H1 (cell line): Measurements from ENCODE around the gene RGS6. TPM values are rescaled to one million over a fixed set of nuclear protein-coding genes. Genes with fewer than 3 reads are reported as not detected.

Experiments
- CTCF ChIA-PET: fragments of 300-600 bp; sonication (Branson Sonifier 250); formaldehyde crosslinking; loops from one replicate; lab custom pipeline; 2021; ENCODE audit not compliant: partially characterized antibody; lab: Charles Lee
- POLR2A ChIA-PET: fragments of 300-600 bp; sonication (Branson Sonifier 250); formaldehyde crosslinking; loops from one replicate; lab custom pipeline; 2021; ENCODE audit warnings: inconsistent platforms; ENCODE audit not compliant: partially characterized antibody; lab: Charles Lee
- DNase-seq, 2 experiments: peaks; one replicate each; pipeline versions ENCODE4 v3.0.0 to v3.0.0-alpha.2; 2010 to 2022; ENCODE audit warnings: low spot score in 2 of 2, low read depth in 1 of 2, mixed read lengths in 1 of 2
- FAIRE-seq: peaks from 2 replicates; lab custom pipeline; 2011; peaks lifted over from hg19 to GRCh38; lab: Jason Lieb, UNC
- H2AFZ ChIP-seq: 2 replicates; pipeline ENCODE4 v1.8.1; 2012; ENCODE audit warnings: low read length, inconsistent platforms
- H2AK5ac ChIP-seq: 2 replicates; pipeline ENCODE4 v1.6.1; 2013; ENCODE audit warnings: low read depth, low read length
- H2BK120ac ChIP-seq: replicated peaks from 2 replicates; pipeline ENCODE3; 2013; ENCODE audit warnings: low read depth, low read length, inconsistent platforms
- H2BK12ac ChIP-seq: 2 replicates; pipeline ENCODE4 v1.6.1; 2013; ENCODE audit warnings: low read depth, low read length
- H2BK15ac ChIP-seq: 2 replicates; pipeline ENCODE4 v1.6.1; 2013; ENCODE audit warnings: low read length
- H2BK20ac ChIP-seq: 2 replicates; pipeline ENCODE4 v1.6.1; 2013; ENCODE audit warnings: low read length
- H2BK5ac ChIP-seq: 2 replicates; pipeline ENCODE4 v1.6.1; 2013; ENCODE audit warnings: low read depth, low read length
- H3K14ac ChIP-seq: 2 replicates; pipeline ENCODE4 v1.6.1; 2013; ENCODE audit warnings: inconsistent platforms; ENCODE audit not compliant: insufficient read length
- H3K18ac ChIP-seq: 2 replicates; pipeline ENCODE4 v1.6.1; 2013; ENCODE audit warnings: low read length; ENCODE audit errors: extremely low read depth
- H3K23ac ChIP-seq: 2 replicates; pipeline ENCODE4 v1.6.1; 2013; ENCODE audit warnings: inconsistent platforms; ENCODE audit not compliant: insufficient read length
- H3K23me2 ChIP-seq: 2 replicates; pipeline ENCODE4 v1.6.1; 2013; ENCODE audit warnings: low read depth, low read length
- H3K27ac ChIP-seq: 2 replicates; pipeline ENCODE4 v1.6.1; 2011; ENCODE audit warnings: low read depth, low read length, inconsistent platforms
- H3K27me3 ChIP-seq, 4 experiments: replicated peaks in 1 of 4; 1 replicate in 1 of 4; 2 replicates in 3 of 4; pipeline versions ENCODE4 v1.6.1 to v1.8.1; 2011 to 2013; ENCODE audit warnings: low read length in 3 of 4, mild to moderate bottlenecking in 3 of 4, inconsistent platforms in 2 of 4, mixed read lengths in 2 of 4, moderate library complexity in 1 of 4; ENCODE audit not compliant: control insufficient read depth in 3 of 4, insufficient read depth in 3 of 4; ENCODE audit errors: extremely low read depth in 1 of 4
- H3K36me3 ChIP-seq, 4 experiments: 2 replicates each; pipeline versions ENCODE4 v1.6.1 to v1.8.1; 2011 to 2013; ENCODE audit warnings: mild to moderate bottlenecking in 4 of 4, low read length in 3 of 4, moderate library complexity in 2 of 4, control low read depth in 1 of 4, inconsistent platforms in 1 of 4; ENCODE audit not compliant: insufficient read depth in 4 of 4, control insufficient read depth in 2 of 4
- H3K4ac ChIP-seq: replicated peaks from 2 replicates; pipeline ENCODE3; 2013; ENCODE audit warnings: low read length, low read depth, mixed read lengths, inconsistent platforms; ENCODE audit not compliant: insufficient read length
- H3K4me1 ChIP-seq, 4 experiments: replicated peaks in 1 of 4; 1 replicate in 1 of 4; 2 replicates in 3 of 4; pipeline versions ENCODE4 v1.6.1 to v1.8.1; 2011 to 2013; ENCODE audit warnings: low read length in 3 of 4, inconsistent platforms in 2 of 4, mixed read lengths in 1 of 4; ENCODE audit not compliant: insufficient read depth in 4 of 4, control insufficient read depth in 3 of 4
- H3K4me2 ChIP-seq, 2 experiments: 2 replicates each; pipeline versions ENCODE4 v1.6.1 to v1.8.1; 2011 to 2013; ENCODE audit warnings: low read depth in 2 of 2, low read length in 2 of 2, control low read depth in 1 of 2, inconsistent platforms in 1 of 2, mild to moderate bottlenecking in 1 of 2; ENCODE audit not compliant: insufficient read depth in 1 of 2
- H3K4me3 ChIP-seq, 4 experiments: fragments of 200-600, 300-600 bp in 1 of 4; sonication (generic), shearing (Covaris generic), sonication (Bioruptor Twin) in 1 of 4; 2 replicates each; pipeline versions ENCODE4 v1.5.1 to v1.8.1; 2011 to 2016; ENCODE audit warnings: low read length in 4 of 4, low read depth in 3 of 4, control low read depth in 2 of 4, inconsistent platforms in 2 of 4, mild to moderate bottlenecking in 2 of 4, mixed read lengths in 1 of 4, moderate library complexity in 1 of 4; ENCODE audit not compliant: insufficient read depth in 2 of 4; ENCODE audit errors: extremely low read depth in 1 of 4
- H3K56ac ChIP-seq: replicated peaks from 2 replicates; pipeline ENCODE3; 2013; ENCODE audit warnings: low read depth, mild to moderate bottlenecking, mixed read lengths, low read length, inconsistent platforms; ENCODE audit not compliant: insufficient read length
- H3K79me1 ChIP-seq: 2 replicates; pipeline ENCODE4 v1.6.1; 2013; ENCODE audit warnings: low read depth, low read length, control low read depth
- H3K79me2 ChIP-seq, 2 experiments: 2 replicates each; pipeline versions ENCODE4 v1.6.1 to v1.8.1; 2012 to 2013; ENCODE audit warnings: low read length in 2 of 2, mild to moderate bottlenecking in 2 of 2, inconsistent platforms in 1 of 2; ENCODE audit not compliant: insufficient read depth in 2 of 2, control insufficient read depth in 1 of 2
- H3K9ac ChIP-seq, 4 experiments: replicated peaks in 1 of 4; 1 replicate in 1 of 4; 2 replicates in 3 of 4; pipeline versions ENCODE4 v1.6.1 to v1.8.1; 2011 to 2013; ENCODE audit warnings: low read depth in 3 of 4, low read length in 3 of 4, control low read depth in 2 of 4, mild to moderate bottlenecking in 2 of 4, moderate library complexity in 2 of 4, inconsistent platforms in 1 of 4; ENCODE audit errors: extremely low read depth in 1 of 4
- H3K9me3 ChIP-seq, 2 experiments: 2 replicates each; pipeline versions ENCODE4 v1.6.1 to v1.8.1; 2012 to 2013; ENCODE audit warnings: mild to moderate bottlenecking in 2 of 2, moderate library complexity in 2 of 2, control low read depth in 1 of 2, inconsistent platforms in 1 of 2, low read depth in 1 of 2, low read length in 1 of 2, mixed read lengths in 1 of 2; ENCODE audit not compliant: insufficient read depth in 2 of 2
- H4K20me1 ChIP-seq, 2 experiments: replicated peaks in 1 of 2; 2 replicates each; pipeline versions ENCODE3 to v1.8.1; 2011 to 2013; ENCODE audit warnings: inconsistent platforms in 2 of 2, low read length in 2 of 2, mild to moderate bottlenecking in 1 of 2; ENCODE audit not compliant: insufficient read depth in 2 of 2, control insufficient read depth in 1 of 2
- H4K5ac ChIP-seq: 2 replicates; pipeline ENCODE4 v1.6.1; 2013; ENCODE audit warnings: low read length, low read depth, mixed read lengths, inconsistent platforms; ENCODE audit not compliant: insufficient read length
- H4K8ac ChIP-seq: 2 replicates; pipeline ENCODE4 v1.8.0; 2013; ENCODE audit warnings: mild to moderate bottlenecking, moderate library complexity, low read length, inconsistent platforms; ENCODE audit not compliant: insufficient read depth; ENCODE audit errors: extremely low read depth
- H4K91ac ChIP-seq: replicated peaks from 2 replicates; pipeline ENCODE3; 2013; ENCODE audit warnings: low read length, mixed read lengths, inconsistent platforms; ENCODE audit not compliant: insufficient read length
- ASH2L ChIP-seq: fragments of 200-600, 300-600 bp; sonication (generic); IDR thresholded peaks from one replicate; pipeline ENCODE4 v1.7.1; 2017; ENCODE audit warnings: low read length
- RNF2 ChIP-seq: fragments of 200-900, 300-1000 bp; sonication (generic); IDR thresholded peaks from 2 replicates; pipeline ENCODE4 v1.7.1; 2016; ENCODE audit warnings: borderline replicate concordance, low read depth, mild to moderate bottlenecking, antibody characterized with exemption, low read length; ENCODE audit not compliant: poor library complexity, severe bottlenecking; ENCODE audit errors: missing control alignments
- SAP30 ChIP-seq: fragments of 300-600 bp; sonication (generic); IDR thresholded peaks from 2 replicates; pipeline ENCODE4 v1.7.1; 2012; ENCODE audit warnings: low read length, moderate library complexity, mild to moderate bottlenecking, inconsistent platforms; ENCODE audit not compliant: insufficient read depth, insufficient replicate concordance
- SRF ChIP-seq: IDR thresholded peaks from 2 replicates; pipeline ENCODE4 v1.6.1; 2011; ENCODE audit warnings: mild to moderate bottlenecking, low read depth, low read length, moderate library complexity
- WGBS, 2 experiments: shearing (Covaris generic) in 1 of 2; methylation state at CpG; one replicate each; pipeline versions ENCODE4 v1.1.6 to v1.1.7; 2013 to 2015; ENCODE audit warnings: low lambda C conversion rate in 2 of 2, mixed read lengths in 2 of 2, inconsistent platforms in 1 of 2, low coverage in 1 of 2, missing lambda C conversion rate in 1 of 2; ENCODE audit not compliant: insufficient replicate concordance in 2 of 2, insufficient coverage in 1 of 2, insufficient read length in 1 of 2; ENCODE audit errors: extremely low coverage in 1 of 2, missing lambda C conversion rate in 1 of 2; 5-methylcytosine and 5-hydroxymethylcytosine counted together
- polyA plus RNA-seq, 7 experiments: library from polyadenylated mRNA; depleted of rRNA in 3 of 7; stranded (reverse) in 5 of 7; unstranded in 2 of 7; fragments of >200 nt in 5 of 7; fragments of 200-250 nt in 2 of 7; gene quantifications; 1 replicate in 5 of 7; 2 replicates in 1 of 7; 4 replicates in 1 of 7; pipeline versions ENCODE4 v1.2.1 to v1.2.3, GENCODE V29; 2011 to 2013; ENCODE audit warnings: missing spikeins in 2 of 7, mixed read lengths in 2 of 7
- total RNA-seq: library from RNA; stranded (reverse); fragmentation: NEBNext Ultra II Directional; extraction: Animal tissue kit (Norgen Biotek cat#: 25700); gene quantifications from 2 replicates; pipeline ENCODE4 v1.2.1, GENCODE V29; 2021

The RGS6 gene
- total and polyA plus RNA-seq, 2 of the 8 experiments (the other 6 are each of a cell fraction or from before 2014, with no cell fraction given), result 0.26 to 1.1 TPM

- Histone ChIP-seq H2BK20ac (no peak overlapping the region), H3K27me3 (no peaks in the 10 kb centered on the region), H3K27ac (no peak overlapping the region), H3K56ac (no peak overlapping the region), H3K18ac (no peak overlapping the region), H4K91ac (no peak overlapping the region), H3K14ac (no peak overlapping the region), H3K36me3 (no peaks in the 10 kb centered on the region), H3K4me1 (peaks cover 0 to 2% (median 0%) of the 10 kb centered on the region in 4 experiments; a peak in 1 of 7 replicates), H3K23ac (no peak overlapping the region), H4K5ac (no peak overlapping the region), H2AK5ac (no peak overlapping the region), H3K4ac (no peak overlapping the region), H4K8ac (no peak overlapping the region), H4K20me1 (no peaks in the 10 kb centered on the region), H2BK120ac (no peak overlapping the region), H2BK5ac (no peak overlapping the region; the same call in 1 of the 2 replicates), H3K23me2 (no peaks in the 10 kb centered on the region; the same call in 1 of the 2 replicates), H3K4me3 (no peak overlapping the region), H3K9me3 (no peaks in the 10 kb centered on the region), H2BK12ac (no peak overlapping the region; the same call in 1 of the 2 replicates), H3K79me1 (no peaks in the 10 kb centered on the region), H3K4me2 (no peak overlapping the region), H3K9ac (no peak overlapping the region), H2BK15ac (no peak overlapping the region), H3K79me2 (no peaks in the 10 kb centered on the region), H2AFZ (no peak overlapping the region)
- no peak for TF ChIP-seq ASH2L
- TF ChIP-seq SRF, result no peak
- no peak for TF ChIP-seq SAP30
- no peak for TF ChIP-seq RNF2
- ChIA-PET POLR2A (no interaction called here), CTCF (interaction anchor here (1.1 to 1.3 kb wide), 3 partner anchors 10 to 50 kb away, joined by 3 to 5 read pairs (median 3); no protein-coding TSS in a partner anchor)
- FAIRE-seq (no peak), DNase-seq (no peak)
- 79% methylated on average over 5 of the region's 5 CpGs; no CpG with 5 or more reads in 1 of the 2 experiments for WGBS, 2 experiments
Observed at GRCh38 chr14:72565149-72565559, 632.9 kb downstream of the RGS6 start.
